Thyroid gland (tissue), 4 donors: ENCODE results near the gene BRPF3. TPM values are rescaled to one million over a fixed set of nuclear protein-coding genes. Genes with fewer than 3 reads are reported as not detected.

ENCODE experiments used
- DNase-seq, 2 donors: peaks; one replicate each; pipeline ENCODE4 v3.0.0-alpha.2; 2019
- H3K27ac ChIP-seq, 3 donors: fragments of 200-600 bp; sonication (generic); 1 replicate in 2 of 3; 2 replicates in 1 of 3; pipeline ENCODE4 v1.5.1; 2016 to 2019; ENCODE audit warnings: mild to moderate bottlenecking in 1 of 3, moderate library complexity in 1 of 3
- H3K27me3 ChIP-seq: fragments of 200-600 bp; sonication (generic); one replicate; pipeline ENCODE4 v1.5.1; 2019
- H3K36me3 ChIP-seq, 2 donors: fragments of 200-600 bp; sonication (generic); one replicate each; pipeline ENCODE4 v1.5.1; 2016 to 2019
- H3K4me1 ChIP-seq, 2 donors: fragments of 200-600 bp; sonication (generic); one replicate each; pipeline ENCODE4 v1.5.1; 2017 to 2019
- H3K4me3 ChIP-seq, 3 donors: fragments of 200-600 bp; sonication (generic); replicated peaks in 1 of 3; 1 replicate in 2 of 3; 2 replicates in 1 of 3; pipeline ENCODE4 v1.5.1; 2016; ENCODE audit warnings: mild to moderate bottlenecking in 1 of 3
- H3K9me3 ChIP-seq: fragments of 200-600 bp; sonication (generic); one replicate; pipeline ENCODE4 v1.5.1; 2017
- POLR2A ChIP-seq, 2 donors: fragments of 450-650 bp; IDR thresholded peaks; one replicate each; pipeline ENCODE4 v1.6.1; 2017; ENCODE audit warnings: antibody characterized with exemption in 2 of 2, mild to moderate bottlenecking in 2 of 2, moderate library complexity in 1 of 2
- WGBS, 2 donors: methylation state at CpG; one replicate each; pipeline ENCODE4 v1.1.5; 2017; 5-methylcytosine and 5-hydroxymethylcytosine counted together
- intact Hi-C: fragments of 100-400 bp; cut with DNase I; formaldehyde crosslinking; loops from one replicate; pipeline ENCODE4 v1.15.1; 2023
- total RNA-seq, 4 donors: library from RNA; depleted of rRNA; stranded (reverse); fragments of >200 nt; gene quantifications; one replicate each; pipeline ENCODE4 v1.2.3, GENCODE V29; 2016
- TF ChIP-seq, protein P1 (sequence below), 6 experiments: fragments of 200-600 bp in 3 of 6; fragments of 450-650 bp in 3 of 6; sonication (generic) in 3 of 6; IDR thresholded peaks; one replicate each; pipeline ENCODE4 v1.5.1; 2016 to 2019; ENCODE audit warnings: antibody characterized with exemption in 6 of 6, mild to moderate bottlenecking in 2 of 6, inconsistent platforms in 1 of 6, moderate library complexity in 1 of 6

BRPF3 gene
- total RNA-seq, 4 donors from 2014 or later, result 21.5 to 55.1 (median 35.3) TPM

DNA sequence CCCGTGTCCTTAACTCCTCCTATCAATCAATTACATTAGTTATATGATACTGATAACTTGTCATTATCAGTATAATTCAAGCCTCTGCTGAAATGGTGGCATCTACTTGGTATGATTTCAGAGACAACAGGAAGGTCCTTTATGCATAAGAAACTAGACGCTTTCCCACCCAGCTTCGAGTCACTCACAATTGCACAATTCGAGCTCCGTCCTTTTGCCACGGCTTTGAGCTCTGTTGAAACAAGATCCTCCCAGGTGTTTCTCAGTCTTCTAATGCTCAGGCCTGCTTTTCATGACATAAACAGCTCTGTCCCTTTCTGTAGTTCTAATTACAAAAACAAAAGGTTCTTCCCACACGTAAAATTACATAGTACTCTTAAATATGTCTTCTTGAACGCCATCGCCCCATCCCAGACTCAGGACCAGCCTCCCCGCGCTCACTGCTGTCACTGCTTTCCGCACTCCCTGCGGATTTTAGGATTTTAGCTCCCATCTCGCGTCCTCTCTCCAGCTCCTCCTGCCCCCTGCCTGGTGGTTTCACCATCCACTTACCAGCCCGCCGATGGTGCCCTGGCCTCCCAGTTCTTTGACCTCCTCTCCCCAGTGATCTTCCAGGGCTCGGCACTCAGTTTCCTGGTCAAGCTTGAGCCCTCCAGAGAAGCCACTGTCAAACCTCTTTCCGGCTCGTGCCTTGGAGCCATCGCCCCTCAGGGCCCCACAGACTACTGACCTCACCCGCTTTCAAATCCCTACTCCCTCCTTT is 50.1 kb downstream of the BRPF3 start:
- WGBS, 2 donors, result 86 to 90% methylated on average over 22 of the region's 22 CpGs
- Histone ChIP-seq H3K27ac (no peak overlapping the region), H3K36me3 (no peaks in the 10 kb centered on the region)

DNA sequence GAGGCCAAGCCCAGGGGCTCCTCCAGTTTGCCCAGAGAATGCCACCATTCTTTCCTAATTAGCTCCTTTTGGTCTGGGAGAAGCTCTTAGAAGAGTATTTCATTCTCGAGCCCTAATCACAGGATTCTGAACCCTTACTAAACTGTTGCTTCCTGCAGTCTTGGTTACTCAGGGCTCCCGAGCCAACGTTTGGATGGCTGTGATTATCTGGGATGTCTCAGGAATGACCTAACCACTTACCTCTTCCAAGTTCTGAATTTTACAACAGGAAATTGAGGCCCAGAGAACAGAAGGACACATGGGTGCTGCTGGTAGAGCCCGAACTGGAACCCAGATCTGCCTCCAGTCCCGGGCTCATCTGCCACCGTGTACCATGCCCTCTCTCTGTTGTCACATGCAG is 51.1 kb downstream of the BRPF3 start:
- intact Hi-C loops, result no loop called here
- H3K36me3 ChIP-seq, result no peaks in the 10 kb centered on the region
- 79 to 85% methylated on average over 6 of the region's 6 CpGs for WGBS, 2 donors
- H3K27ac ChIP-seq, result peak overlapping the region in 1 of 3 donors; percentile 10
- peaks cover 0 to 7% of the 10 kb centered on the region in 2 donors for H3K4me1 ChIP-seq
- no peaks in the 10 kb centered on the region for H3K9me3 ChIP-seq
- TF ChIP-seq, protein P1, sequence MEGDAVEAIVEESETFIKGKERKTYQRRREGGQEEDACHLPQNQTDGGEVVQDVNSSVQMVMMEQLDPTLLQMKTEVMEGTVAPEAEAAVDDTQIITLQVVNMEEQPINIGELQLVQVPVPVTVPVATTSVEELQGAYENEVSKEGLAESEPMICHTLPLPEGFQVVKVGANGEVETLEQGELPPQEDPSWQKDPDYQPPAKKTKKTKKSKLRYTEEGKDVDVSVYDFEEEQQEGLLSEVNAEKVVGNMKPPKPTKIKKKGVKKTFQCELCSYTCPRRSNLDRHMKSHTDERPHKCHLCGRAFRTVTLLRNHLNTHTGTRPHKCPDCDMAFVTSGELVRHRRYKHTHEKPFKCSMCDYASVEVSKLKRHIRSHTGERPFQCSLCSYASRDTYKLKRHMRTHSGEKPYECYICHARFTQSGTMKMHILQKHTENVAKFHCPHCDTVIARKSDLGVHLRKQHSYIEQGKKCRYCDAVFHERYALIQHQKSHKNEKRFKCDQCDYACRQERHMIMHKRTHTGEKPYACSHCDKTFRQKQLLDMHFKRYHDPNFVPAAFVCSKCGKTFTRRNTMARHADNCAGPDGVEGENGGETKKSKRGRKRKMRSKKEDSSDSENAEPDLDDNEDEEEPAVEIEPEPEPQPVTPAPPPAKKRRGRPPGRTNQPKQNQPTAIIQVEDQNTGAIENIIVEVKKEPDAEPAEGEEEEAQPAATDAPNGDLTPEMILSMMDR (IDR thresholded peaks at IDR 0.05), result no peak
- no peak for TF ChIP-seq POLR2A (IDR thresholded peaks at IDR 0.05)
- no peaks in the 10 kb centered on the region for H3K27me3 ChIP-seq
- no peak overlapping the region for H3K4me3 ChIP-seq
- no peak for DNase-seq

More for the DNA sequence above, 50.1 kb downstream of the BRPF3 start:
- TF ChIP-seq, protein P1 (IDR thresholded peaks at IDR 0.05), result no peak
- no peak for TF ChIP-seq POLR2A (IDR thresholded peaks at IDR 0.05)
- no peaks in the 10 kb centered on the region for H3K27me3 ChIP-seq
- intact Hi-C loops, result no loop called here
- H3K9me3 ChIP-seq, result no peaks in the 10 kb centered on the region
- no peak overlapping the region for H3K4me3 ChIP-seq
- no peak for DNase-seq
- peaks cover 0 to 7% of the 10 kb centered on the region in 2 donors for H3K4me1 ChIP-seq

DNA sequence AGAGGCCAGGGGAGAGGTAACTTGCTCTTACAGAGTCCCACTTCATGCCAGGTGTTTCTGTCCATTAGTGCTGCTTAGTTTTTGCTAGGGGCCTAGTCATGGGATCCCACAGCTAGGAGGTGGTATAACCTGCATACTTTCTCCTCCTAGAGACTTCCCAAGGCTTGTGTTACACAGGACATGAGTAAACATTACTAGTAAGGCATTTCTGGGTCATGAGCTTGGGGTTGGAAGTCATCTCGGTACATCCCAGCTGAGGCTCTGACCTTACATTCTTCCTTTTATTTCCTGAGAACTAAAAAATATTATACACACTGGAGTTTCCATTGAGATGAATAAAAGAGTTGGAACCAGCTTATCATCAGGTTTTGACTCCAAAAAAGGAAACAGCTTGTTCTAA is 52.4 kb downstream of the BRPF3 start:
- WGBS, 2 donors, result 48 to 68% methylated on average over 1 of the region's 1 CpG
- TF ChIP-seq POLR2A (IDR thresholded peaks at IDR 0.05), result no peak
- TF ChIP-seq, protein P1 (IDR thresholded peaks at IDR 0.05), result no peak
- DNase-seq, result no peak
- Histone ChIP-seq H3K36me3 (no peaks in the 10 kb centered on the region), H3K27ac (no peak overlapping the region), H3K9me3 (no peaks in the 10 kb centered on the region), H3K4me3 (no peak overlapping the region), H3K27me3 (no peaks in the 10 kb centered on the region), H3K4me1 (peaks cover 0 to 7% of the 10 kb centered on the region in 2 donors)
- intact Hi-C loops, result no loop called here

DNA sequence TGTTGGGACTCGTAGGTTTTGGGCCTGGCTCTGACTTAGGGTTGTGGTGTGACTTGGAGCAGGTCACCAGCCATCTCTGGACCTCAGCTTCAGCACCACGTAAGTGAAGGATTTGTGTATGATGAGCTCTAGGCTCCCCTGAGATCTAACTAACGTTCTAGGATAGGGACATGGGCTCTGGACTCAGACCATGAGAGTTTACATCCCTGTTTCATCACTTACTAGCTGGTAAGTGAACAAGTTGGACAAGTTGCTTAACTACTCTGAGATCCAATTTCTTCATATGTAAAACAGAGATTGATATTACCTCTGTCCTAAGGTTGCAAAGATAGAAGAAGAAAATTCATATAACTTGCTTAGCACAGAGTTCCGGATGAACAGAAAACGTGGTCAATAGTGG is 53.0 kb downstream of the BRPF3 start:
- intact Hi-C loops, result no loop called here

DNA sequence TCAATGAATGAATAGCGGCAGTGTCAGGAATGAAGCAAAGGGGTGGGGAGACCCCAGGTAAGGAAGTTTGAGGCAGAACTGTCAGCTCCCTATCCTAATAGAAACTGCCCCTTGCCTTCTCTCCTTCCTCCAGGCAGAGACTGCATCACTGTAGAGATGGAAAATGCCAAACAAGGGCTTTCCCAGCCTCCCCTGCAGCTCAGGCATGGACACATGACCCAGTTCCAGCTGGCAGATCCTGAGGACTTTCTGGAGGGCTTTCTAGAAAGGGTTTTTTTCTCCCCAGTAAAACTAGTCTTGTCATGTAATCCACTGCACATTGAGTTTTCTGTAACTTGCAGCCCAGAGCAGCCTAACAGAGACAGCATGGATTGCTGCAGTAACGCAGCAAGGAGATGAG is 55.5 kb downstream of the BRPF3 start:
- Histone ChIP-seq H3K27ac (no peak overlapping the region), H3K4me1 (peaks cover 0 to 7% of the 10 kb centered on the region in 2 donors), H3K9me3 (no peaks in the 10 kb centered on the region), H3K27me3 (no peaks in the 10 kb centered on the region), H3K4me3 (no peak overlapping the region), H3K36me3 (no peaks in the 10 kb centered on the region)
- intact Hi-C loops, result no loop called here
- DNase-seq, result peak; percentile 21 to 45
- no peak for TF ChIP-seq POLR2A (IDR thresholded peaks at IDR 0.05)
- TF ChIP-seq, protein P1 (IDR thresholded peaks at IDR 0.05), result no peak
- WGBS, 2 donors, result 83 to 88% methylated on average over 2 of the region's 2 CpGs

More for the DNA sequence above, 53.0 kb downstream of the BRPF3 start:
- H3K4me3 ChIP-seq, result no peak overlapping the region
- no peak for DNase-seq
- H3K9me3 ChIP-seq, result no peaks in the 10 kb centered on the region
- H3K27ac ChIP-seq, result no peak overlapping the region
- H3K27me3 ChIP-seq, result no peaks in the 10 kb centered on the region
- TF ChIP-seq, protein P1 (IDR thresholded peaks at IDR 0.05), result no peak
- no peak for TF ChIP-seq POLR2A (IDR thresholded peaks at IDR 0.05)
- H3K36me3 ChIP-seq, result no peaks in the 10 kb centered on the region
- peaks cover 0 to 7% of the 10 kb centered on the region in 2 donors for H3K4me1 ChIP-seq
- 82 to 87% methylated on average over 5 of the region's 5 CpGs for WGBS, 2 donors
